H9 (cell line): ENCODE measurements around the gene ARHGAP25. TPM values are rescaled to one million over a fixed set of nuclear protein-coding genes. Genes with fewer than 3 reads are reported as not detected.

Experiments
- DNase-seq: peaks from one replicate; pipeline ENCODE4 v3.0.0-alpha.2; 2017
- H2AFZ ChIP-seq: one replicate; pipeline ENCODE4 v1.6.1; 2013; ENCODE audit warnings: mild to moderate bottlenecking, low read length, control low read depth, moderate library complexity
- H2AK5ac ChIP-seq: 2 replicates; pipeline ENCODE4 v1.6.1; 2013; ENCODE audit warnings: low read length, control low read depth, mixed read lengths; ENCODE audit not compliant: insufficient read length
- H2BK120ac ChIP-seq: one replicate; pipeline ENCODE4 v1.6.1; 2013; ENCODE audit warnings: low read depth, mild to moderate bottlenecking, low read length, control low read depth, inconsistent platforms; ENCODE audit not compliant: poor library complexity, severe bottlenecking
- H2BK12ac ChIP-seq: 2 replicates; pipeline ENCODE4 v1.6.1; 2013; ENCODE audit warnings: low read length, control low read depth, mixed read lengths, low read depth; ENCODE audit not compliant: insufficient read length
- H2BK15ac ChIP-seq: 2 replicates; pipeline ENCODE4 v1.6.1; 2013; ENCODE audit warnings: low read depth, low read length, control low read depth
- H2BK20ac ChIP-seq: one replicate; pipeline ENCODE4 v1.6.1; 2013; ENCODE audit warnings: low read depth, mild to moderate bottlenecking, low read length, control low read depth, inconsistent platforms; ENCODE audit not compliant: poor library complexity, severe bottlenecking
- H2BK5ac ChIP-seq: 2 replicates; pipeline ENCODE4 v1.6.1; 2013; ENCODE audit warnings: low read length, control low read depth, mixed read lengths; ENCODE audit not compliant: insufficient read length
- H3K14ac ChIP-seq: 2 replicates; pipeline ENCODE4 v1.6.1; 2013; ENCODE audit warnings: low read length, control low read depth; ENCODE audit not compliant: insufficient read depth
- H3K18ac ChIP-seq: 2 replicates; pipeline ENCODE4 v1.6.1; 2013; ENCODE audit warnings: low read depth, mild to moderate bottlenecking, mixed read lengths, low read length, control low read depth; ENCODE audit not compliant: insufficient read length
- H3K23ac ChIP-seq: 2 replicates; pipeline ENCODE4 v1.6.1; 2013; ENCODE audit warnings: low read length, control low read depth, mixed read lengths, low read depth; ENCODE audit not compliant: insufficient read length
- H3K23me2 ChIP-seq: 2 replicates; pipeline ENCODE4 v1.6.1; 2013; ENCODE audit warnings: low read depth, mild to moderate bottlenecking, mixed read lengths, low read length, control low read depth; ENCODE audit not compliant: insufficient read length, poor library complexity, severe bottlenecking
- H3K27ac ChIP-seq: 2 replicates; pipeline ENCODE4 v1.5.1; 2013; ENCODE audit warnings: low read length, control low read depth, mixed read lengths, low read depth; ENCODE audit not compliant: insufficient read length
- H3K27me3 ChIP-seq: 2 replicates; pipeline ENCODE4 v1.6.1; 2013; ENCODE audit warnings: low read length, control low read depth, inconsistent platforms; ENCODE audit not compliant: insufficient read depth
- H3K4ac ChIP-seq: 2 replicates; pipeline ENCODE4 v1.6.1; 2013; ENCODE audit warnings: low read depth, mild to moderate bottlenecking, control low read depth, inconsistent platforms, low read length, moderate library complexity
- H3K4me1 ChIP-seq: 2 replicates; pipeline ENCODE4 v1.6.1; 2013; ENCODE audit warnings: low read length, control low read depth, inconsistent platforms; ENCODE audit not compliant: insufficient read depth
- H3K4me2 ChIP-seq: 2 replicates; pipeline ENCODE4 v1.6.1; 2013; ENCODE audit warnings: low read length, control low read depth, mixed read lengths; ENCODE audit not compliant: insufficient read length, insufficient read depth
- H3K56ac ChIP-seq: 2 replicates; pipeline ENCODE4 v1.6.1; 2013; ENCODE audit warnings: low read depth, mild to moderate bottlenecking, mixed read lengths, low read length, control low read depth; ENCODE audit not compliant: insufficient read length
- H3K79me1 ChIP-seq: 2 replicates; pipeline ENCODE4 v1.6.1; 2013; ENCODE audit warnings: low read depth, mild to moderate bottlenecking, moderate library complexity, low read length, control low read depth, inconsistent platforms; ENCODE audit not compliant: insufficient read depth, poor library complexity, severe bottlenecking
- H3K79me2 ChIP-seq: 2 replicates; pipeline ENCODE4 v1.6.1; 2013; ENCODE audit warnings: low read length, control low read depth, inconsistent platforms; ENCODE audit not compliant: insufficient read depth
- H3K9ac ChIP-seq: 2 replicates; pipeline ENCODE4 v1.6.1; 2013; ENCODE audit warnings: low read length, control low read depth, mixed read lengths; ENCODE audit not compliant: insufficient read length; ENCODE audit errors: extremely low read depth
- H3K9me3 ChIP-seq: one replicate; pipeline ENCODE4 v1.6.1; 2013; ENCODE audit warnings: low read depth, low read length, inconsistent platforms; ENCODE audit not compliant: control insufficient read depth
- H3T11ph ChIP-seq: one replicate; pipeline ENCODE4 v1.6.1; 2013; ENCODE audit warnings: mild to moderate bottlenecking, low read length, control low read depth, inconsistent platforms
- H4K20me1 ChIP-seq: one replicate; pipeline ENCODE4 v1.6.1; 2013; ENCODE audit not compliant: control insufficient read depth, insufficient read length, insufficient read depth
- H4K5ac ChIP-seq: 2 replicates; pipeline ENCODE4 v1.6.1; 2013; ENCODE audit warnings: low read depth, mild to moderate bottlenecking, mixed read lengths, low read length, control low read depth; ENCODE audit not compliant: insufficient read length
- H4K8ac ChIP-seq: replicated peaks from 2 replicates; pipeline ENCODE4 v1.6.1; 2013; ENCODE audit warnings: low read length, control low read depth, mixed read lengths, low read depth; ENCODE audit not compliant: insufficient read length
- H4K91ac ChIP-seq: 2 replicates; pipeline ENCODE4 v1.6.1; 2013; ENCODE audit warnings: low read depth, mild to moderate bottlenecking, moderate library complexity, mixed read lengths, low read length, control low read depth; ENCODE audit not compliant: insufficient read length
- H3K27ac Mint-ChIP-seq, 3 experiments: 2 replicates in 2 of 3; 3 replicates in 1 of 3; pipeline ENCODE4 v1.8.0; 2020 to 2021; ENCODE audit warnings: mixed read lengths in 3 of 3, mild to moderate bottlenecking in 1 of 3, moderate library complexity in 1 of 3
- H3K27me3 Mint-ChIP-seq: 2 replicates; pipeline ENCODE4 v1.8.0; 2021; ENCODE audit warnings: low read depth, mild to moderate bottlenecking, moderate library complexity, mixed read lengths
- H3K36me3 Mint-ChIP-seq, 3 experiments: 2 replicates in 2 of 3; 3 replicates in 1 of 3; pipeline ENCODE4 v1.8.0; 2020 to 2021; ENCODE audit warnings: low read depth in 3 of 3, mixed read lengths in 3 of 3; ENCODE audit not compliant: insufficient read depth in 1 of 3
- H3K4me1 Mint-ChIP-seq, 2 experiments: 2 replicates each; pipeline ENCODE4 v1.8.0; 2020; ENCODE audit warnings: mixed read lengths in 2 of 2
- H3K4me3 Mint-ChIP-seq, 2 experiments: 2 replicates in 1 of 2; 3 replicates in 1 of 2; pipeline ENCODE4 v1.8.0; 2020 to 2021; ENCODE audit warnings: mild to moderate bottlenecking in 2 of 2, mixed read lengths in 2 of 2, moderate library complexity in 1 of 2
- H3K9me3 Mint-ChIP-seq, 2 experiments: 2 replicates in 1 of 2; 3 replicates in 1 of 2; pipeline ENCODE4 v1.8.0; 2020; ENCODE audit warnings: mild to moderate bottlenecking in 2 of 2, mixed read lengths in 2 of 2, moderate library complexity in 1 of 2
- whole genome bisulfite sequencing: extraction: QIAGEN DNeasy Blood & Tissue Kit; methylation state at CpG from one replicate; pipeline ENCODE4 v1.1.7; 2013; ENCODE audit warnings: missing lambda C conversion rate, low lambda C conversion rate, mixed read lengths; ENCODE audit not compliant: insufficient read length; ENCODE audit errors: extremely low coverage; 5-methylcytosine and 5-hydroxymethylcytosine counted together
- total RNA-seq: library from RNA; stranded (reverse); gene quantifications from 2 replicates; pipeline ENCODE4 v1.2.1, GENCODE V29; 2021
- TF ChIP-seq, protein P1 (sequence below): fragments of 200-600 bp; sonication (generic); conservative IDR thresholded peaks from 3 replicates; pipeline ENCODE4 v1.8.0; 2021; ENCODE audit warnings: antibody characterized with exemption, mild to moderate bottlenecking

Gene ARHGAP25
- total RNA-seq, 1 experiment from 2014 or later: 1.3 TPM

GRCh38 chr2:68811364-68811763 lies 76.8 kb downstream of the ARHGAP25 start:
- H3K9ac ChIP-seq: no peak overlapping the region
- no peaks in the 10 kb centered on the region for H3K9me3 ChIP-seq
- no peak overlapping the region for H3K4me2 ChIP-seq
- no peak overlapping the region for H2AK5ac ChIP-seq
- Mint-ChIP-seq H3K27me3 (peaks cover 3% of the 10 kb centered on the region), H3K4me1 (peaks cover 12% of the 10 kb centered on the region in 2 experiments), H3K36me3 (no peaks in the 10 kb centered on the region), H3K4me3 (no peak overlapping the region), H3K27ac (no peak overlapping the region), H3K9me3 (no peaks in the 10 kb centered on the region)
- H2BK120ac ChIP-seq: no peak overlapping the region
- no peak overlapping the region for H3K4ac ChIP-seq
- no peak overlapping the region for H3K18ac ChIP-seq
- WGBS: no CpG with 5 or more reads among the region's 2 CpGs
- no peak overlapping the region for H2BK12ac ChIP-seq
- no peak overlapping the region for H2AFZ ChIP-seq
- H3K23me2 ChIP-seq: no peaks in the 10 kb centered on the region
- no peak overlapping the region for H2BK5ac ChIP-seq
- H3T11ph ChIP-seq: no peak overlapping the region
- H3K4me1 ChIP-seq: no peaks in the 10 kb centered on the region
- no peak overlapping the region for H4K91ac ChIP-seq
- no peak overlapping the region for H3K23ac ChIP-seq
- TF ChIP-seq, protein P1, sequence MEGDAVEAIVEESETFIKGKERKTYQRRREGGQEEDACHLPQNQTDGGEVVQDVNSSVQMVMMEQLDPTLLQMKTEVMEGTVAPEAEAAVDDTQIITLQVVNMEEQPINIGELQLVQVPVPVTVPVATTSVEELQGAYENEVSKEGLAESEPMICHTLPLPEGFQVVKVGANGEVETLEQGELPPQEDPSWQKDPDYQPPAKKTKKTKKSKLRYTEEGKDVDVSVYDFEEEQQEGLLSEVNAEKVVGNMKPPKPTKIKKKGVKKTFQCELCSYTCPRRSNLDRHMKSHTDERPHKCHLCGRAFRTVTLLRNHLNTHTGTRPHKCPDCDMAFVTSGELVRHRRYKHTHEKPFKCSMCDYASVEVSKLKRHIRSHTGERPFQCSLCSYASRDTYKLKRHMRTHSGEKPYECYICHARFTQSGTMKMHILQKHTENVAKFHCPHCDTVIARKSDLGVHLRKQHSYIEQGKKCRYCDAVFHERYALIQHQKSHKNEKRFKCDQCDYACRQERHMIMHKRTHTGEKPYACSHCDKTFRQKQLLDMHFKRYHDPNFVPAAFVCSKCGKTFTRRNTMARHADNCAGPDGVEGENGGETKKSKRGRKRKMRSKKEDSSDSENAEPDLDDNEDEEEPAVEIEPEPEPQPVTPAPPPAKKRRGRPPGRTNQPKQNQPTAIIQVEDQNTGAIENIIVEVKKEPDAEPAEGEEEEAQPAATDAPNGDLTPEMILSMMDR: no peak
- H3K14ac ChIP-seq: no peak overlapping the region
- no peak overlapping the region for H3K27ac ChIP-seq
- no peak overlapping the region for H3K56ac ChIP-seq
- no peak overlapping the region for H2BK20ac ChIP-seq
- H4K8ac ChIP-seq: no peak overlapping the region
- no peak for DNase-seq
- no peak overlapping the region for H4K5ac ChIP-seq
- no peaks in the 10 kb centered on the region for H3K79me1 ChIP-seq
- no peak overlapping the region for H2BK15ac ChIP-seq
- no peaks in the 10 kb centered on the region for H4K20me1 ChIP-seq
- H3K27me3 ChIP-seq: no peaks in the 10 kb centered on the region
- no peaks in the 10 kb centered on the region for H3K79me2 ChIP-seq
